Pons (tissue), 1 donor: Measurements from ENCODE around the gene GPR39.

Experiments
- DNase-seq: peaks from one replicate; pipeline ENCODE4 v3.0.0-alpha.2; 2016; ENCODE audit warnings: low spot score

The GPR39 gene

GRCh38 chr2:132605236-132606180 lies 188.9 kb downstream of the GPR39 start:
- DNase-seq, result no peak

- DNase-seq, result no peak
Observed at GRCh38 chr2:132606649-132607048, 190.0 kb downstream of the GPR39 start.

GRCh38 chr2:132607426-132608090 lies 191.0 kb downstream of the GPR39 start:
- DNase-seq, result no peak

GRCh38 chr2:132608311-132608710 lies 191.7 kb downstream of the GPR39 start:
- DNase-seq, result no peak

GRCh38 chr2:132609101-132609890 lies 192.7 kb downstream of the GPR39 start:
- DNase-seq, result no peak

- no peak for DNase-seq
Observed at GRCh38 chr2:132611719-132612118, 195.1 kb downstream of the GPR39 start.

GRCh38 chr2:132615329-132616085 lies 198.9 kb downstream of the GPR39 start:
- no peak for DNase-seq

GRCh38 chr2:132617989-132618388 lies 201.4 kb downstream of the GPR39 start:
- no peak for DNase-seq

- DNase-seq, result no peak
Observed at GRCh38 chr2:132618734-132619133, 202.1 kb downstream of the GPR39 start.

GRCh38 chr2:132620115-132620514 lies 203.5 kb downstream of the GPR39 start:
- DNase-seq, result no peak

- no peak for DNase-seq
Observed at GRCh38 chr2:132621131-132621875, 204.7 kb downstream of the GPR39 start.

GRCh38 chr2:132623096-132623839 lies 206.7 kb downstream of the GPR39 start:
- DNase-seq, result no peak

- DNase-seq, result no peak
Observed at GRCh38 chr2:132627536-132627935, 210.9 kb downstream of the GPR39 start.

- DNase-seq, result peak; percentile 70
Observed at GRCh38 chr2:132632000-132632649, 215.5 kb downstream of the GPR39 start.

- DNase-seq, result no peak
Observed at GRCh38 chr2:132633635-132634034, 217.0 kb downstream of the GPR39 start.

- no peak for DNase-seq
Observed at GRCh38 chr2:132636346-132636745, 219.7 kb downstream of the GPR39 start.

- no peak for DNase-seq
Observed at GRCh38 chr2:132638313-132639040, 221.9 kb downstream of the GPR39 start.

- DNase-seq, result no peak
Observed at GRCh38 chr2:132640116-132640515, 223.5 kb downstream of the GPR39 start.

GRCh38 chr2:132641819-132642218 lies 225.2 kb downstream of the GPR39 start:
- no peak for DNase-seq
